COLO829 (cell line): Measurements from ENCODE around the gene CCDC127.
A peak's percentile ranks its signal among the peaks of the same experiment; 100 is the strongest.

Source experiments
- DNase-seq: peaks from one replicate; pipeline ENCODE4 v3.0.0; 2012; ENCODE audit warnings: low spot score

The CCDC127 gene

DNA sequence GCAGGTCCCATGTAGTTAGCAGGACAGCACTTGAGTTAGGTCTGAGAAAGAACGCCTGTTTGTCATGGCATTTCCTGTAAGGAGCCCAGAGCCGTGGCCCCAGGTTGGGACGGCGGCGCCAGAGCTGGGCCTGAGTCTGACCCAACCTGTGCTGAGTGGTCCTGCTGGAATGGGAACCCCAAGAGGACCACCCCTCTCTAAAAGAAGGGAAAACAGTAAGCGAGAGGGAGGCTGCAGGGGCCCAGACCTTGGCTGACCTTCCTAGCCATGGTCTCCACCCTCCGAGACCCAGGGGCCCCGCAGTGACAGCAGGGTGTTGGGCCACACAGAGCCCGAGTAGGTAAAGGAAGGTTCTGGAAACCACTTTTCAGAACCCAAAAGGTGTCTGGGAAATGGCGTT is 28.5 kb downstream of the CCDC127 start:
- no peak for DNase-seq

DNA sequence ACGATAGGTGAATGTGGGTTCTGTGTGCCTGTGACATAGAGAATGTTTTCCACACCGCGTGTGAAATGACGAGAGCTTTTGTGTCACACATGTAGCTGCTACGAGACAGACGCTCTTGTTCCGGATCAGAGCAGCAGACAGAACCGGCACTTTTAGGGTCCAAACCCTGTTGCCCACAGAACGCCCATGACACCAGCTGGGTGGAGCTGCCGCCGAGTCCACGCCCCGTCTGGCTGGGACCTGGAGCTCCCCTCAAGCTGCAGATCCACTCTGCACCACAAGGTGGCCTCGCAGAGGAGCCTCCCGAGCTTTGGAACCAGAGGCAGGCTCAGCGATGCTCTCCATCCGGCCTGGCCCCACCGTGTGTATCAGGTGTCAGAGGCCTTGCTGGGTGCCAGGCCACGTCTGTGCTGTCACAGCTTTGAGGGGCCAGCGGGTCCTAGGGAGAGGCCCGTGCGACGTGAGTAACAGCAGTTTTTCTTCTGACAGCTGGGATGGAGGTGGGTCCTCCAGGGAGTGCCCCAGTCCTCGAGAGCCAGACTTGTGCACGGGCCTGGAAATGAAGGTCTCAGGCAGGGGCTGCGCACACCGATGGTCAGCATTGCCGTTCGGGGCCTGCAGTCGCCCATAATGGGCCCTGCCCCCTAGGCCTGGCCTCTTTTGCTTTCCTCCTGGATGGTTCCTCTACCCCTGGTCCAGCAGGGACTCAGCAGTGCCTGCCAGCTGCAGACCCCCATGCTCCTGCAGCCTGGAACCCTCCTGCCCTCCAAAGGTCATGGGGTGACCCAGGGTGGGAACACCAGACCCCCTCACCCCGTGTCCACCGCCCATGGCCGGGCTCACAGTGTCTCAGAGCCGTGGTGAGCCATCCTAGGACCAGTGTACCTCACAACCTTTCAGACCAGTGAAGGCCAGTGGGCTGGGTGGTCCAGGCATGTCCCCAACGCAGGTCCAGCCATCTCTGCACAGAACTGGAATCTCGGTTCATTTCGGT is 29.2 kb downstream of the CCDC127 start:
- peak; percentile 63 for DNase-seq

DNA sequence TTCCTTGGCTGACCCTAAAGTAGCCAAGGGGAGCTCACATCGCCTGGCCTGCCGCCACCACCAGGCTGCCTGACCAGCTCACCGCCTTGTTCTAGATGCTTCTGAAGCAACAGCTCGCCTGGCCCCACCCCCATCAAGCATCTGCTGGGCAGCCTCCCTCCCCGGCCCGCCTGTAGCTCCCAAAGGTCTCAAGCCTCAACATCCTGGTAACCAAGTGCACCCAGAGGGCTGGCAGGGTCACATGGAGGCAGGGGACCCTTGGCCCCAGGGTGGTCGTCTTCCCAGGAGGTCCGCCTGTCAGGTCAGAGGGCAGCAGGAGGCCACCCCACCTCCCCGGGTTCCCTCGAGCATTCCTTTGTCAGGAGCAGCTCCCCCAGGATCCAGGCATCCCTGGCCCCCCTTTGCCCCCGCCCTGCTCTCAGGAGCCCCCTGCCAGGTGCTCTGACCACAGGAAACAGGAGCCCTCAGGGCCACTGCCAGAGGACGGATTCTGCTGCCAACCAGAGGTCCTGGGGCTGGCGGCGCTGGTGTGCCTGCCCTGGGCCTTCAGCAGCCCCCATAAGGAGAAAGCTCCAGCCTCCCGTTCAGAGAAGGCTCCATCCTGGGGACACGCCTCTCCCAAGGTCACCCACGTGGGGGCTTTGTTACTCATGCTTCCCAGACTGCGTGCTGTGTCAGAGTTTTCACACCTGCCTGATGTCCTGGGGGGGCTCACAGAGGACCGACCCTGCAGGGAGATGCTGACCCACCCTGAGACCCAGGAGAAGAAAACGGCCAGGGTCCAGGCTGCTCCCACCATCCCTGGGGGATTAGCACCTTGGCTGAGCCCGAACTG is 30.1 kb downstream of the CCDC127 start:
- no peak for DNase-seq

DNA sequence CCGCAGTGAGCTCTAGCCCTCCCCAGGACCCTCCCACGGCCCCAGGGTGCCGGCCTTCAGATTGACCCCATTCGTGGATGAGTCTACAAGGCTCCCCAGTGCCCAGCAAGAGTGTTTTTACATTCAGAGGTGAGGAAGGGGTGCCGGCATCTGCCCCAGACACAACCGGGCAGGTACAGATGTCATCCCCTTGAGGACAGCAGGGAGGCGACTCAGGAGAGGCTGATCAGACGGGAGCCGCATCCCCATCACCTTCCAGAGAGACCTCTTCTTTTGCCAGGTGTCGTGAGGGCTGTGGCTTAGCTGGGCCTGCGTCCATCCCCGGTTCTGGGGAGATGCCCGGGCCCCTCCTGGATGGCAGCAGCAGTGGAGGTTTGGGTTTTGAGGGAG is 30.9 kb downstream of the CCDC127 start:
- DNase-seq, result no peak

DNA sequence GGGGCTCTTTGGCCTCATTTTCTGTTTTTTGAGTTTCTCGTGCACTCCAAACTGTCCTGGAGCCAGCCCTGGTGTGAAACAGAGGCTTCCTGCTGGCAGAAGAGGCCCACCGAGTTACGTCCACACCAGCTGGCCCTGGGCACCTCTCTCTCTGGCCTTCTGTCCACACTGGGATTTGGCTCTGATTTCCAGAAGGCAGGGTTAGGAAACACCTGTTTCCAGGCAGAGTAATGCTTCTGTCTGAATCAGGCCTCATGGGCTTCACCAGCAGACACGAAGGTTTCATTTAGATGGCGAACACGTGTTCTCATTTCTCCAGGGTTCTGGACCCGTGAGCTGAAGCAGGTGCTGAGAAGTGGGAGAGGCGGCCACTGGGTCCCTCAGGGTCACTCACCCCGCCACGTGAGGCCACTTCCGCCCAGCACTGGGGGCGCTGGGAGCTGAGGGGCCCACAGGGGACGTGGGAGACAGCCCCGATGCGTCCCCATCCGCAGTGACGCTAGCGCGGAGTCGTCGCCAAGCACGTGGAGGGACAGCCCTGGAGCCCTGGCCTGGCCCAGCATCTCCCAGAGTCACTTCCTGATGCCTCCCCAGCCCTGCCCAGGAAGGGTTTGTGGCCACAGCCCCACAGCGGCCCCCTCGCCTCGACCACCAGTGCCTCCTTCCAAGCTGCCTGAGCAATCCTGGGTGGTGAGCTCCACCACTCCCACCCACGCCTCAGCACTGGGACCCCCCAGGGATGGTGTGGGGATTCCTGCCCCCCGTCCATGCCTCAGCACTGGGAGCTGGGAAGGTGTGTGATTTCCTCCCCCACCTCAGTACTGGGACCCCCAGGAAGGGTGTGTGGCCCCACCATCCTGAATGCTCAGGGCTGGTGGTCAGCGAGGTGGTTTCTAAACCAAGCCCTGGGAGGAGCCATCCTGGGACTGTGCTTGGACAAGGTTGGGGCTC is 31.6 kb downstream of the CCDC127 start:
- DNase-seq, result no peak

DNA sequence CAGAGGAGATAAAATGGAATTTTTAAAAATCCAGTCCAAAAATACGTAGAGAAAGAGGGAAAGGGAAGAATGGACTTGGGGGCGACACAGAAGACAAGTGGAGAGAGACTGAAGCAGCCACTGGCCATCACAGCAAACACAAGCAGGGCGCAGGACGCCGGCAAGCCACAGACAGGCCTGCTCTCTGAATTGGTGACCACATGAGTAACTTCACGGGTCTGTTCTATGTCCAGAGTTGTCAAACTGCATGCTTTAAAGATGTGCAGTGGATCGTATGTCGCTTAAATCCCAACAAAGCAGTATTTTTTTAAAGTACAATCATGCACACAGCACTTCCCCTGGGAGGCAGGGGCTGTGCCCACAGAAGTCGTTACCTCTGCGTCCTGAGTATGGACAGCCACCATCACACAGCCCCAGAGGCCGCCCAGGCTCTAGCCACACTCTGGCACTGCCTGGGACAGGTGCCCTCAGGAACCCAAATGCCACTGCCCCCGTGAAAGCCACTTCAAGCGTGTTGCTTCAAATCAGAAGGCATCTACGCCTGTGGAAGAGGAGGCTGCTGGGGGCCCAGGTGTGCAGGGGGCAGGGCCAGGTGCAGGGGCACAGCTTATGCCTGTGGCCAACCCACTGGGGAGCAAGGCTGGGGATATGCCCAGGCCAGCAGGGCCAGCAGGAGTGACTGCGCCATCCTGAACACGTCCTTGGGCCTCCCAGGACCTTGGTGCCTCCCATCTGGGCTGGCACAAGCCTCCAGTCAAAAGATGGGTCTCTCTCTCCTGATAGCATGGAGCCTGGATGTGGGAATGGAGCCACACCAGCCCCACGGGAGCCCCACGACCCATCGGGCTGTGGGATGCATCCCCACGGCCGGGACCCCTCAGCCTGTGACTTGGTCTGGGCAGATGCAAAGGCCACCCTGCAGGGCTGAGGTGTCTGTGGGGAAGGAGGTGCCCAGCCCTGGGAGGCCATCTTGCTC is 32.6 kb downstream of the CCDC127 start:
- no peak for DNase-seq

DNA sequence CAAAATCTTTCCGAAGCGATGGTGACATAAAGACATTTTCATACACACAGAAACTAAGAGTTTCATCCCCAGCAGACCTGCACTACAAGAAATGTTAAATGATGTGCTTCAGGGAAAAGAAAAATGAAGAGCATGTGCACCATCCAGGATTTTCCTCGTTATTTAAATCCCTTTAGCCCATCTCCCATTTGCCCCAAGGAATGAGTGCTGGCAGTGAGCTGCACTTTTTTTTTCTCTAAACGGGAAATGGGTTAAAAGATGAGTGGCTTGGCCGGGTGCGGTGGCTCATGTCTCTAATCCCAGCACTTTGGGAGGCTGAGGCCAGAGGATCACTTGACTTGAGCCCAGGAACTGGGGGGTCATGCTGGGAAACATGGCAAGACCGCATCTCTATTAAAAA is 33.5 kb downstream of the CCDC127 start:
- DNase-seq, result no peak

DNA sequence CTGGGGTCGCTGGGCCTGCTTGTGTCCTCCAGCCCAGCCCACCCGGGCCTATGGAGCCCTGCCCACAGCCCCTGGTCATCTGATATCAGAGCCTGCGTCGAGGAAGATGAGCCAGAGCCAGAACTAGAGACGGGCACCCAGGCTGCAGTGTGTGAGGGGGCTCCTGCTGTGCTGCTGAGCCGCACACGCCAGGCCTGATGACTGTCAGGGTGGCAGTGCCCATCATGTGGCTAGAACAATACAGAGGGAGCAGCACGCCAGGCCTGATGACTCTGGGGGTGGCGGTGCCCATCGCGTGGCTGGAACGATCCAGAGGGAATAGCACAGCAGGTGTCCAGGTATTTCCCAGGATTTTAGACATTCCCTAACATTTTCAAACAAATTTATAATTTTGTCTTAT is 35.8 kb downstream of the CCDC127 start:
- DNase-seq, result no peak

DNA sequence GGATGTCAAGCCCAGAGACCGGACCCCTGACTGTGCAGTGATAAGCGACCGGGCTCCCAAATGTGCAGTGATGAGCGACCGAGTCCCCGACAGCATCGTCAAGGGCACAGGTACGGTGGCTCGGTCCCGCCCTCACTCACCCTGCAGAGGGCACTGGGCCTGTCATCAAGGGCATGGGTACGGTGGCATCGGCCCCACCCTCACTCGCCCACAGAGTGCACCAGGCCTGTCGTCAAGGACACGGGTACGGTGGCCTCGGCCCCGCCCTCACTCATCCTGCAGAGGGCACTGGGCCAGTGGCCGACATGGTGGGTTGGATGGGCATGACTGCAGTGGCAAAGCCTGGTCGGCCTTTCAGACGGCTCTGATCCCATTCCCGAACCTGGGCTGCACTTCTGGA is 36.4 kb downstream of the CCDC127 start:
- no peak for DNase-seq

DNA sequence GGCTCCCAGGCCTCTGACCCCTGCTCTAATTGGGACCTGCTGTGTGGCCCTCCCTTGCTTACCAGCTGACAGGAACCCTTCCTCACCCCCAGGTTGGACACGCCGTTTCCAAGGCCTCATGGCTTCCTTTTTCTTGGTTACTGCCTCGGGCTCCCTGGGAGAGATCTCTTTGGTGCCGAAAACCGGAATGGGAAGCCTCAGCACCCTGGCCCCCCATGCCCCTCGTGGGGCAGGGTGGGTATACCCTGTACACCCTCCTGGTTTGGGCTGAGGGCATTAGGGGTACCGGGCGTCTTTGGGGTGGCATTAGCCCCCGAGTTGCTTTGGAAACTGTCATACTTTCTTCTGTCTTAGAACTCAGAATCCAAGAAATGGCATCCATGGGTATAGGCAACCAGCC is 36.8 kb downstream of the CCDC127 start:
- no peak for DNase-seq

DNA sequence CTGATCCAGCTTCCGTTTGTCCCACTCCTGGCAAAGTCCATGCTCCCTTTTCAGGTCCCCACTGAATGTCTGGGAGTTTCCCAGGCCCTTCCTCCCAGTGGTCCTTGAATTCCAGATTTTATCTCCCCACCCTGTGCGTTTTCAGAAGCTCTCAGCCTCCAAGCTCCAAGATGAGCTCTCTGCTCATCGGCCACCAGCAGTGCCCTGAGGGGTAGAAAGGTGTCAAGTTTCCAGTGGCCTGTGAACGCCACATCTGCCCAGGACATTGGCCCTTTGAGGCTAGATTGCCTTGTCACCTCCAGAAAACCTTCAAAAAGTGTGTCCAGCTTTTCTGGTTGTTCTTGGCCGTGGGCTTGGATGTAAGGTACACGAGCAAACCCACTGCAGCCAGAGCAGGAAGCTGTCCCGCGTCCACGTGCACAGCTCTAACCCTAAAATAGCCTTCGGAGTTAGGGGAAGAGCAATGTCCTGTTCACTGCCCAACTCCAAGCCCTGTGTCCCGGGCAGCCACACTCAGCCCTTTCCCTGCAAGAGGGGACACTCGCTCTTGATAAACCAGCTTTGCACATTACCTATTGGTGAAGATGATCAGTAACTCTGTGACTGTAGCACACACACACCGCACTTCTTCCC is 37.6 kb downstream of the CCDC127 start:
- DNase-seq, result no peak

DNA sequence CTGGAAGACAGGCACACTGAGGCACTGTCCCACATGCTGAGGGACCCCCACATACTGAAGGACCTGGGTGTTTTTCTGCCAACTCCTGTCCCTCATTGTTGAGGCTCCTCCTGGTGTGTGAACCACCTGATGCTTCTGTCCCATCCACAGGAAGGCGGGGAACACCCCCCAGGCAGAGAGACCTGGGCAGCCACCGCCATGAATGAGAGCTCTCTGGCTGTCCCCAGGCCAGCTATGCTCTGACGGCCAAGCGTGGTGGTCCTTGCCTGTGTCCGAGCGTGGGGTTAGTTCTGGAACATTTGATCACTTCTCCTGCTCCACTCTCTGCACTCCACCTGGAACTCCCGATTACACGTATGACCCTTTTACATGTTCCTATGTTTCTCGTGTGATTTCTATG is 38.6 kb downstream of the CCDC127 start:
- DNase-seq, result no peak

DNA sequence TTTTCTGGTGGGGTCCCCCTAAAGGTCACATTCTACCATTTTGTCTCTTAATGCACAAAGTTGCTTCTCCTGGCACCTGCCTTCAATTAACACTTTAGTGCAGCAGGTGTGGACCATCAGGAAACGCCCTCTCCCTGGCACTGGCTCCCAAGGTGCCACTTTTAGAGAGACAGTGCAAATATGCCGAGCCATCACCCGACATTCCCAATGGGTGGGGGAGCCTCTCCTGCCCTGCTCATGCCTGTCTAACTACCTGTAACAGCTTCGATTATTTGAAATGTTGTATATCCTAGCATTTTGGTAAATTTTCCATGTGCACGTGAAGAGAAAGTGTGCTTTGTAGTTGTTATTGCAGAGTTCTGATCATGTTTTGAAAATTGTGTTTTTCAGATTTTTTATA is 39.8 kb downstream of the CCDC127 start:
- no peak for DNase-seq

DNA sequence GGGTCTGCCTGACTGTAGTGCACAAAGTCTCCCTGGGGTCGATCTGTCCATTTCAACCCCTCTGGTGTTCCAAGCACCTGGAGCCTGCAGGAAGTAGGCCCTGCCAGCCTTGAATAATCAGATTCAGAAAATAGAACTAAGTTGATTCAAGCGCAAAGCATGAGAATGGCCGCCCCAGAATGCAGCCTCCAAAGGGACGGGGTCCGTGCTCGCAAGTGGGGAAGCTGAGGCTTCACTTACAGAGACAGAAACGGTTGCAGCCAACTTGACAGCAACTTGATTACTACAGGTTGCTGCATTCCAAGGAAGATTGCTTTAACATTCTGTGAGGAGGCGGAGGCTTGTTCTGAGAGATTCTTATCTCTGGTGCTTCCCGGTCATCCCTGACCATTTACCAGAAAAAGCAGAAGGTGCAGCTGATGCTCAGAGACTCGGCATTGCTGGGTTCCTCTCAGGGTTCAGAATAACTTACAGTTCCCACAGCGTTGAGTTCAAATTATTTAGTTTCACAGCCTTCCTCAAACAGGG is 41.6 kb downstream of the CCDC127 start:
- no peak for DNase-seq

DNA sequence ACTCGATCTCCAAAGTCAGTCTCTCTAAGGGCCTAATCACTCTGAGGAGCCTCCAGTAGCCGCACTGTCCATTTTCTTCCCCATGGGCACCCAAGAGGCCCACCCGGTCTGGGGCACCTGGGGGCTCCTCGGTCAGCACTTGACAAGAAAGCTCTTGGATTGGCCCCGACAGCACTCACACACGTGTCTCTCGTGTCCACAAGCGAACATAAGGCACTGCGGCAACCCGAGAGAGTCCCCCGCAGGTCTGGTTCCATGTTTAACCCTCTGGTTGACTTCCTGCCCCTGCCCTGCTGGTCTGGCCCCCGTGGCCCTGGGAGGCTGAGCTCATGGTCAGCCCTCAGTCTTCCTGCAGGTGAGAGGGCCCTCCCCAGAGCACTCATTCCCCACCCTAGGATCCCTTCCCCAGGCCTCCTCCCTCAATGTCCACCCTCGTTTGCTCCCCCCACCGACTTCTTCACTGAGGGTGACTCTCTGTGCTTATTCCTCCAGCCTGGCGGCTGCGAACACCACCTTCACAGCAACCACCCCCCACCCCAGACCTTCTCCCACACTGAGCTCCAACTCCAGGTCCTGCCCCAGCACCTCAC is 43.0 kb downstream of the CCDC127 start:
- DNase-seq, result no peak

DNA sequence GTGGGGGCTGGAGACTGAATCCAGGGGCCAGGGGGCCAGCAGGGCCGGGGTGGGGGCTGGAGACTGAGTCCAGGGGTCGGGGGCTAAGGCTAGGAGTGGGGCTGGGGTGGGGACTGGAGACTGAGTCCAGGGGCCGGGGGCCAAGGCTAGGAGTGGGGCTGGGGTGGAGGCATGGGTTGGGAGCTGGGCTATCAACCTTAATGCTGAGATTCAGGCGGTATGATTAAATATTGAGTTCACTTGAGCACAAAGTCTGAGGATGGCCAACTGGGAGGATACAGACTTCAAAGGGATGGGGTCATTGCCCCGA is 43.7 kb downstream of the CCDC127 start:
- DNase-seq, result no peak

DNA sequence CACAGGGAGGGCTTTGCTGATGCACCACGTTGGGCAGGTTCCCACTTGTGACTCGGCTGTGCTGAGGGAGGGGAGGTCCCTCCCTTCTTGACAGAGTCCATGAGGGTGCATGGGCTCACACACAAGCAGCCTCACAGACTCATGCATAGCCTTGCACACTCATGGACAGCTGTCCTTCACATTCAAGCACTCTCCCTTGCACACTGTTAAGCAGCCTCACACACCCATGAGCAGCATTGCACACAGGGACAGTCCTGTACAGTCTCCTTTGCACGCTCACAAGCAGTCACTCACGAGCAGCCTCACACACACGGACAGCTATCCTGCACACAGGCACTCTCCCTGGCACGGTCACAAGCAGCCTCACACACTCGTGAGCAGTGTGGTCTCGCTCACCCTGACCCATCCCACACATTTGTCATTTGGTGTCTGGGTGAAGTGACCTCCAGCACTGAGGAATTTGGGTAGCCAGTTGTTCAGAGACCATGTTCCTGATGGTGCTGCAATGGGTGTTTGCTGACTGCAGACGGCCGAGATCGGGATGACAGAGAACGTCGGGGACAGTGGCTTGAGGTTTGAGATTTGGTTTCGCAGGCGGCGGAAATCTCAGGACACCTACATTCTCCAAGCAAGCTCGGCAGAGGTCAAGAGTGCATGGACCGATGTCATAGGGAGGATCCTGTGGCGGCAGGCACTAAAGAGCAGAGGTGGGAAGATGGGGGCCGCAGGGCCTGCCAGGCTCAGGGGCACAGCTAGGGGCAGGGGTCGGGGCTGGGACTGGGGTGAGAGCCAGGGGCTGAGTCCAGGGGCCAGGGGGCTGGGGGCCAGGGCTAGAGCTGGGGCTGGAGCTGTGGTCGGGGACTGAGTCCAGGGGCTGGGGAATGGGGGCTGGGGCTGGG is 44.3 kb downstream of the CCDC127 start:
- DNase-seq, result no peak

DNA sequence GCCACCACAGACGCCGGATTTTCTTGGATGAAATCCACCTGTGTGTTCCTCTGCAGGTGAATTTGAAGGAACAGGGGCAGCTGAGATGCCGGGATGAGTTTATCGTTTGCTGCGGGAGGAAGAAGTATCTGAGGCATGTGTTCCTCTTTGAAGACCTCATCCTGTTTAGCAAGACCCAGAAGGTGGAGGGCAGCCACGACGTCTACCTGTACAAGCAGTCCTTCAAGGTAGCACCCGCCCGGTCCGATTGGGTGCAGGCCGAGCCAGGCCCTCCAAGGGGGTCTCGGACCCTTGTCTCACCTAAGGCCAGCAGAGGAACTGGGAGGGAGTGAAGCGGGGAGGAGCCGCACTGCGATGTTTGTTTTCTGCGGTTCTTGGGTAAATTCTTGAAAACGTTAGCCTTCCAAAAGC is 45.1 kb downstream of the CCDC127 start:
- no peak for DNase-seq

DNA sequence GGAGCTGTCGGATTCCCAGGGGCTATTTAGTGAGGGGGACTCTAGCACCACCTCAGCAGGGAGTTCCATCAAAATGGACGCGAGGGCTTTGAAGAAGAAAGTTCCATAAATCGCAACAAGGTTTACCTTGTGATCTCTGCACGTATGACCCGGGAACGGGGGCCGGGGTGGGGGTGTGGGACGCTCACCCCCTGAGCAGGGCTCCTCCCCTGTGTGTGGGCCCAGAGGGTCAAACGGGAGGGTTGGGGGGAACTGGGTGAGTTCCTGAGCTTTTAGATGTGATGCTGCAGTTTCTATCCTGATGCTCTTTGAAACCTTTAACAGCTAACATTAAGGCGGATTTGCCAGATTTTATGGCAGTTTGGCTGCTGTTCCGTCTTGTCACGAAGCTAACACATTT is 45.5 kb downstream of the CCDC127 start:
- DNase-seq, result no peak
